T-helper 2 cell (primary cell): ENCODE measurements around the gene USP50.
"Not testable (repeated sequence)": the region's sequence is repeated elsewhere in the genome, so short reads cannot be mapped to it uniquely, and the experiment has no call there.

Experiments used
- DNase-seq, 5 experiments: peaks; one replicate each; pipeline versions ENCODE4 v3.0.0 to v3.0.0-alpha.2; 2012 to 2022

The USP50 gene

GRCh38 chr15:50503144-50503543, 43.3 kb downstream of the USP50 start:
- no peak for DNase-seq

GRCh38 chr15:50501815-50502214, 44.7 kb downstream of the USP50 start:
- no peak for DNase-seq

GRCh38 chr15:50500352-50500751, 46.1 kb downstream of the USP50 start:
- DNase-seq = no peak

- peak in 1 of 5 experiments; percentile 16 for DNase-seq
Observed at GRCh38 chr15:50496692-50497091, 49.8 kb downstream of the USP50 start.

GRCh38 chr15:50494547-50494946, 51.9 kb downstream of the USP50 start:
- not testable (repeated sequence) for DNase-seq

- DNase-seq = no peak
Observed at GRCh38 chr15:50493625-50494024, 52.8 kb downstream of the USP50 start.

DNA sequence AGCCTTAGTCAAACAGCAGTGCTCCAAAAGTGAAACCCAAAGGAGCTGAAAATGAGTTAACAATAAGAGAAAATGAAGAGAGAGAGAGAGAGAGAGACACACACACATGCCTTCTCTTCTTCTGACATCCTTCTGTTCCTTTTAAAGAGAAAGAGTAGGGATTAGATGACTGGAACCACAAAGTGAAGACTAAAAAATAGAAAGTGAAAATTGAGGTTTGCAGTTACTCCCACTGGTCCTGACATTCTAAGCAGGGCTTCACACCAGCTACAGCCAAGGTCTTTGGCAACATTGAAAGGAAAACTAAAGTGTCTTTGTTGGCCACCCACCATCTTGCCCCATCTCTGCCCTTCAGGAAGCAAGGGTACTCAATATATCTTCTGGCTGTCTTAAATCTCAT, 59.2 kb downstream of the USP50 start:
- DNase-seq = peak in 1 of 5 experiments; percentile 18

DNA sequence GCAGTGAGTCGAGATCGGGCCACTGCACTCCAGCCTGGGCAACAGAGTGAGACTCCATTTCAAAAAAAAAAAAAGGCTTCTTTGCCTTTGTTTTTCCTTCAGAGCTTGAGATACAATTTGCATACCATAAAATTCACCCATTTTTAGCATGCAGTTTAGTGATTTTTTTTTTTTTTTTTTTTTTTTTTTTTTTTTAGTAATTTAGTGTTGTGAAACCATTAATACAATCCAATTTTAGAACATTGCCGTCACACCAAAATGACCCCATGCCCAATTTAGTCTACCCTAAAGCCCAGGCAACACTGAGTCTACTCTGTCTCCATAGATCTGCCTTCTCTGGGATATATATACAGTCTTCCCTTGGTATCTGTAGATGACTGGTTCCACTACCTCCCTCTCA, 61.1 kb downstream of the USP50 start:
- no peak for DNase-seq

DNA sequence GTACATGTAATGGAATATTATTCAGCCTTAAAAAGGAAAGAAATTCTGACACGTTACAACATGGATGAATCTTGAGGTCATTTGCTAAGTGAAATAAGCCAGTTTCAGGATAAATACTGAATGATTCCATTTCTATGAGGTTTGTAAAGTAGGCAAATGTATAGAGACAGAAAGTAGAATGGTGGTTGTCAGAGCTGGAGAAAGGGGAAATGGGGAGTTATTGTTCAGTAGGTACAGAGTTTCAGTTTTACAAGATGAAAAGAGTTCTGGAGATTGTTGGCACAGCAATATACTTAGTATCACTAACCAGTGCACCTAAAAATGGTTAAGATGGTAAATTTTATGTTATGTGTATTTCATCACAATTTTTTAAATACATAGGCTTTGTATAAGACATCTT, 61.7 kb downstream of the USP50 start:
- no peak for DNase-seq

- DNase-seq = no peak
Observed at GRCh38 chr15:50476143-50476542, 70.3 kb downstream of the USP50 start.

GRCh38 chr15:50471072-50471471, 75.4 kb downstream of the USP50 start:
- DNase-seq = no peak

DNA sequence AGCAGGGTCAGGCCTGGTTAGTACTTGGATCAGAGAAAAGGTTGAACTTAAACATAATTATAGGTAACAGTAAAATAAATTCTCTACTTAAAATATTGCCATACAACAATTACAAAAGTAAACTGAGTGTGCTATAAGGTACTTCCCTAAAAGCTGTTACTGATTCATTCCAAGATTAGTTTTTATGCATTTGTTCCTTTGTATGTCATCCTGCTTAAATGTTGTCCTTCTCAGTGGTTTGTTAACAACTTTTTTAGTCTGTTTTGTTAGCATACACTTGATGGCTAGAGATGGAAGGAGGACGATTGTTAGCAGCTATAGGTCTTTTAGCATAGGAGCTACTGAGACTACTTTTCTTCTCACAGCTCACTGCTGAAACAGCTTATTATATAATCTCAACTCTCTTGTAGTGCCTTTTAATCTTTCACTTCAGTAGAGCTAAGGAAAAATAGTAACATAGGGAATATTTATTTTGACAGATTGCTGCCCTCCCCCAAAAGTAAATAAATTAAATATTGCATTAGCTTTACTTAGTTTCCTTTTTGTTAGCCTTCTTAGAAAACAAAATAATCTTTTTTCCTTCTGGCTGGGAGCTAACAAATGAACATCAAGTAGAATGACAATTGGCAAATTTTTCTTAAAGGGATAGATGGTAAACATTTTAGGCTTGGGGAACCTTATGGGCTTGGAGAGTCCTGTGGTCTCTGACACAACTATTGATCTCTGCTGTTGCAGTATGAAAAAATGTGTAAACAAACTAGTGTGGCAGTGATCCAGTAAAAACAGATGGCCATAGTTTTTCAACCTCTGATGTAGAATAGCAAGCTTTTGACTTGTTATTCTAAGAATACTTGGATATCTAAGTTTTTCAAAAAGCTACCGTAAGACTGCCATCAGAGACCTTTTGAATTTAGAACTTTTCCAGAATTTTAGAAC, 82.8 kb downstream of the USP50 start:
- no peak for DNase-seq

GRCh38 chr15:50458348-50459112, 87.9 kb downstream of the USP50 start:
- DNase-seq = no peak

DNA sequence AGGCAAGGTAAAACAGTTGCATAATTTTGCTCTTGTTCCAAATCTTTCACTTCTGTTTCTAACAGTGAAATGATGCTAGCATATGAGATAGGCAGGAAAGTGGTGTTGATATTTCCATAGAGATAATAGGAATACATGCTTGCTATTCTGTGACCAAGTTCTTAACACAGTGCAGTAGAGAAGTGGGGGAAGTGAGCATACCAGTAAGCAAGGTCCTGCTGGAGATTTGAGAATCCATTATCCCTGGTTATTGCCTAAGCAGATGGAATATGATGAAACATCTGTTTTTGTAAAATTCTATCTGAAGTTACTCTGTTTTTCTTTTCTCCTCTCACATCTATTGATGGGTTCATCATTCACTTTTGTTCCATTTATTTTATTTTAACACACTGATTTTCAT, 93.5 kb downstream of the USP50 start:
- no peak for DNase-seq
